ENCODE results near the gene EZH1.
A peak's percentile ranks its signal among the peaks of the same experiment; 100 is the strongest.
"Not testable (repeated sequence)": the region's sequence is repeated elsewhere in the genome, so short reads cannot be mapped to it uniquely, and the experiment has no call there.

EZH1 gene

DNA sequence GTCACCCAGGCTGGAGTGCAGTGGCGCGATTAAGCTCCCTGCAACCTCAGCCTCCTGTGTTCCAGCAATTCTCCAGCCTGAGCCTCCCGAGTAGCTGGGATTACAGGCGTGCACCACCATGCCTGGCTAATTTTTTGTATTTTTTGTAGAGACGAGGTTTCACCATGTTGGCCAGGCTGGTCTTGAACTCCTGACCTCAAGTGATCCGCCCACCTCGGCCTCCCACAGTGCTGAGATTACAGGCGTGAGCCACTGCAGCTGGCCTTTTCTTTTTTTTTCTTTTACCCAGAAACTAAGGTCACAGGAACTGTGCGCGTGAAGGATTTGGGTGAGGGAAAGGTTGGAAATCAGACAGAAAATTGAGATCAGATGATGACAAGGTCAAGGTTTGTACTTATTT, 25.1 kb upstream of the EZH1 start:
- not testable (repeated sequence) for DNase-seq

DNA sequence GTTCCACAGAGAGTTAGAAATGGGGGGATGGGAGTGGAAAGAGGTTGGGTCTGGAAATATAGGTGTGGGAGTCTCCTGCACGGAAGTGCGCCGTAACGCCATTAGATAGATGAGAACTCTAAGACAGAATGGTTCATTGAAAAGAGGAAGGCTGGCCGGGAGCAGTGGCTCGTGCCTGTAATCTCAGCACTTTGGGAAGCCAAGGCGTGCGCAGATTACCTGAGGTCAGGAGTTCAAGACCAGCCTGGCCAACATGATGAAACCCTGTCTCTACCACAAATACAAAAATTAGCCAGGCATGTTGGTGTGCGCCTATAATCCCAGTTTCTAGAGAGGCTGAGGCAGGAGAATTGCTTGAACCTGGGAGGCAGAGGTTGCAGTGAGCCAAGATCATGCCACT, 23.2 kb upstream of the EZH1 start:
- not testable (repeated sequence) for DNase-seq

DNA sequence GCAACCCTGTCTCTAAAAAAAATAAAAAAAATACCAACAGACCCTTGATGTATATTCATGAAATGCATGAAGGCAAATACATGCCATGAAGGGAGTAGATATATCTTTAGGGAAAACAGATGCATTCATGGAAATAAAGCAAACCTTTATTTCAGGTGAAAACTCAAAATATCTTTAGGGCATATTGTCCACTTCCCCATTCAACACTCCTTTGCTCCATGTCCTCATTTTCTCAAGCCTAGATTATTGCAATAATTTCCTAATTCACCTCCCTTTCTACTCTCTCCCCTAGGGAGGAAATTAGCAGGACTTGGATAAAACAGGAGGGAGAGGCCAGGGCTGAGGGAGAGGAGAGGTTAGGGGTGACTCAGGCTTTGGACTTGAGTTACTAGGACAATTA, 22.7 kb upstream of the EZH1 start:
- DNase-seq: no peak

DNA sequence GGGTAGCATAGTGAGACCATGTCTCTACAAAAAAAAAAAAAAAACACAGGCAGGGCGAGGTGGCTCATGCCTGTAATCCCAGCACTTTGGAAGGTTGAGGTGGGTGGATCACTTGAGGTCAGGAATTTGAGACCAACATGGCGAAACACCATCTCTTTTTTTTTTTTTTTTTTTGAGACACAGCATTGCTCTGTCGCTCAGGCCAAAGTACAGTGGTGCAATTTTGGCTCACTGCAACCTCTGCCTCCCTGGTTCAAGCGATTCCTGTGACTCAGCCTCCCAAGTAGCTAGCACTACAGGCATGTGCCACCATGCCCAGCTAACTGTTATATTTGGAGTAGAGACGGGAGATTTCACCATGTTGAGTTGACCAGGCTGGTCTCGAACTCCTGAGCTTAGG, 21.3 kb upstream of the EZH1 start:
- DNase-seq: no peak

DNA sequence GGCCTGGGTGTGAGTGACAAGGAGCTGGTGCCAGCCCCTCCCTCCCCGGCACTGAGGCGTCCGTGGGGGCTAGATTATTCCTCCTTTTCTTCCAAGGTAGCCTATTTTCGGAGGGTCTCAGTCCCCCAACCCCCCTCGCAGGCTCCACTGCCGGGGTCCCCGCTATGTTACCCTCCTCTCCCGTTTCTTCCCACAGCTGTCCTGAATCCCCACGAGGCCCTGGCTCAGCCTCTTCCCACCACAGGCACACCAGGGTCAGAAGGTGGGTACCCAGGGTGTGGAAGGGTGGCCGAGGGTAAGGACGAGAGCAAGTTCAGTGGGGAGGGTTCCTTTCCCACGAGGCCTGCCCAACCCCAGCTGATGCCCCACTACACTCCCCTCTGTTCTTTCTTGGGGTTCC, 16.8 kb upstream of the EZH1 start:
- DNase-seq: no peak

DNA sequence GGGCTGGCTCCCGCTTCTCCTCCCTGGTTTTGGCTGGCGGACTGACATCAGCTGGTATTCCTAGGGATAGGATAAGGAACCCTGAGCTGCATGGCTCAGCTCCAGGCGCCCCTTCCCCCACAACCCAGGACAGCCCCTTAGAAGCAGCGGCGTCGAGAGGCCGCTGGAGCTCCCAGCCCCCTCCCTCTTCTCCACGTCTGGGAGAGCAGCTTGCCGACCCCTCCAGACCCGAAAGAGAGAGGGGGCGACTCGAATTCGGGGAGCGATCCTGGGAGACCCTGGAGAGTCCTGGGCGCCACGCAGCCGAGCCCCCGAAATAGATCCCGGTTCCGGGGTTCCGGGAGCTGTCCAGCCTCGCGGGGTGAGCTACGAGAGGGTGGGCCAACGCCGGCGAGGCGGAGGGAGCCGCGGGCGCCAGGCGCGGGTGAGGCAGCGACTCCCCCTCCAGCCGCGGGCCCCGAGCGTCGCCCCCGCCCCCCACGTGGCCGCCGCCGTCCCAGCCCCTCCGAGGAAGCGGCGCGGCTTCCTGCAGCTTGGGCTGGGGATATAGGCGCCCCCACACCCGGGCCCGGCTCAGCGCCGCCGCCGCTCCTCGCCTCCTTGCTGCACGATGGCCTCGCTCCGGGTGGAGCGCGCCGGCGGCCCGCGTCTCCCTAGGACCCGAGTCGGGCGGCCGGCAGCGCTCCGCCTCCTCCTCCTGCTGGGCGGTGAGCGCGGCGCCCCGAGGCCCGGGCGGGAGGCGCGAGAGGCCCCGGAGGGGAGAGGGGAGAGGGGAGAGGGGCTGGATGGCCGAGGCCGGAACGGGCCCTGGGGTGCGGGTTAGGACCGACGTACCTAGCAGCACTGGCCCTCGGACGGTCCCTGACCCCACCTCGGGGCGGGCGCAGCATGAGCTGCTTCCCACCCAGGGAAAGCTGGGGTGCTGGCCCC, 16.1 kb upstream of the EZH1 start, which contains the start of gene RAMP2:
Gene RAMP2, plus strand, starts transcription at position 576 of the 930 bp plus-strand sequence. Its CDS starts 35 bp downstream, at position 611.
- peak in 1 of 4 experiments; percentile 18 for DNase-seq

DNA sequence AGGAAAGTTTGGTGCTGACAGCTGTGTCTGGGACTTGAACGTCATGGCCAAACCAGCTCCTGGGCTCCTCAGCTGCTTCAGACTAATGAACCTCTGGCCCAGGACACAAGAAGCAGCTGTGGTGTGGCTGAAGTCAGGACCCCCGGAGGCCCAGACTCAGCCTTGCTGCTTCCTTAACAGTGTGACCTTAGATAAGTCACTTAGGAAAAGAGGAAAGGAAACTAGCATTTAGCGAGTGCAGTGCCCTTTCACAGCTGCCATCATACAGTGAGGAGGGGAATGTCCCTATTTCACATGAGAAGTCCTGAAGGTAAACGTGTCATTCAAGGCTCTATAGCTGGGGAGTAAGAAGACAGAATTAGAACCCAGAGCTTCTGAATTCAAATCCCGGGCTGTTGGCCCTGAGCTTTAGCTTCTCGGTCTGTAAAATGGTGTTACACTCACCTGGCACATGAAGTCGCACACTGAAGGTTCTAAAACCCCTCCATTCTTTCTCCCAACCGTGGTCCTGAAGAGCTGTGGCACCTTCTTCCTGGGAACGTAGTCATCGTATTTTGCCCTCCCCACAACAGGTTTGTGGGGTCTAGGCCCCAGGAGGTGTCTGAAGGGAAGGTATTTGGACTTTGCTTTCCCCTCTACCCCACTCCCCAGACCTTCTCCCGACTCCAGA, 15.3 kb upstream of the EZH1 start:
- DNase-seq: no peak

DNA sequence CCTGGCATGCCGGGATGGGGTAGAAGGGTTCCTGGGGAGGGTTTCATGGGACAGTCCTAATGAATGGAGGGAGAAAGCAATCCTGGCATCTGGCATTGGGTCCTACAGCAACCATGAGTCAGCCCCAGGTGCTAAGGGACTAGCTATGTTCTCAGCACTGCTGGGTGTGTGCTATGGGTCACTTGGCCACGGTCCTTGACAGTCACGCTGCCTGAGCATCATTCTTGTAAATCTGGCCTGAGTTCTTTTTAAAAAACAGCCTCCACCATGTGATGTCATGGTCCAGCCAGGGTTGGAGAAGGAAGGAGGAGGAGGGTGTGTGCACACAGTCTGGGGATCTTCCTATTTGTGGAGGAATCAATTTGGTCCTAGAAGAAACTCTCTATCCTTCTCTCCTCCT, 9.9 kb upstream of the EZH1 start:
- no peak for DNase-seq

DNA sequence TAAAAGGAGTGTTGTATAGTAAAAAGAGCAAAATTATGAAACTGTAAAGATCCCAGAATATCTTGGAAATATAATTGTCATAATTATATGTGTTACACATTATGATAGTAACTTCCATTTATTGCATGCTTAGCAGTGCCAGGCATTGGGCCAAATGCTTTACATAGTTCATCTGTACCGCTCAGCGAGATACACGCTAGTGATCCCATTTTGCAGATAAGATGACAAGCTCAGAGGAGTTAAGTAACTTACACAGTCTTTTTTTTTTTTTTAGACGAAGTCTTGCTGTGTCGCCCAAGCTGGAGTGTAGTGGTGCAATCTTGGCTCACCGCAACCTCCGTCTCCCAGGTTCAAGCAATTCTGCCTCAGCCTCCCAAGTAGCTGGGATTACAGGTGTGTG, 6.8 kb upstream of the EZH1 start:
- DNase-seq: no peak

DNA sequence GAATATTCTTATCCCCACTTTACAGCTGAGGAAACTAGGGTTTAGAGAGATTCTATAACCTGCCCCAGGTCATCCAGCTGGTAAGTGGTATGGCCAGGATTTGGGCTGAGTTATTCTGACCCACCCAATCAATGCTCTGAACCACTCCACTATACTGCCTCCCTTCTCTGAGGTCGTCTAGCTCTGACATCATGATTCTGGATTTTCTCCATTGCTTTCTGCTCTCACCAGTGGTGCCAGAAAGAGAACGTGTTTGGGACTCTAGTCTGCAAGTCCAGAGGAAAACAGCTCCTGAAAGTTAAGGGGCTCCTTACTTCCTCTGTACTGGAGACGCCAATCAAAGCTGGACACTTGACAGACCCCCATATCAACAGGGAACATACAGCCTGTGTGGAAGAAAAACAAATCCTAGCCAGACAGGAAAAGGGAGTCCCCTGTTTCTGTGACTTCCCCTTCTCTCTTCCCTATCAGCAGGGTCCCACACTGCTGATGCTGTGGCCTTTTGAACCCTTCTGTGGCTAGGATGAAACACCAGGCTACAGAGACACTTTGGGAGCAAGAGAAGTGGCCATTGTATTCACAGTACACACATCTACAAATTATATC, 6.0 kb upstream of the EZH1 start:
- no peak for DNase-seq

DNA sequence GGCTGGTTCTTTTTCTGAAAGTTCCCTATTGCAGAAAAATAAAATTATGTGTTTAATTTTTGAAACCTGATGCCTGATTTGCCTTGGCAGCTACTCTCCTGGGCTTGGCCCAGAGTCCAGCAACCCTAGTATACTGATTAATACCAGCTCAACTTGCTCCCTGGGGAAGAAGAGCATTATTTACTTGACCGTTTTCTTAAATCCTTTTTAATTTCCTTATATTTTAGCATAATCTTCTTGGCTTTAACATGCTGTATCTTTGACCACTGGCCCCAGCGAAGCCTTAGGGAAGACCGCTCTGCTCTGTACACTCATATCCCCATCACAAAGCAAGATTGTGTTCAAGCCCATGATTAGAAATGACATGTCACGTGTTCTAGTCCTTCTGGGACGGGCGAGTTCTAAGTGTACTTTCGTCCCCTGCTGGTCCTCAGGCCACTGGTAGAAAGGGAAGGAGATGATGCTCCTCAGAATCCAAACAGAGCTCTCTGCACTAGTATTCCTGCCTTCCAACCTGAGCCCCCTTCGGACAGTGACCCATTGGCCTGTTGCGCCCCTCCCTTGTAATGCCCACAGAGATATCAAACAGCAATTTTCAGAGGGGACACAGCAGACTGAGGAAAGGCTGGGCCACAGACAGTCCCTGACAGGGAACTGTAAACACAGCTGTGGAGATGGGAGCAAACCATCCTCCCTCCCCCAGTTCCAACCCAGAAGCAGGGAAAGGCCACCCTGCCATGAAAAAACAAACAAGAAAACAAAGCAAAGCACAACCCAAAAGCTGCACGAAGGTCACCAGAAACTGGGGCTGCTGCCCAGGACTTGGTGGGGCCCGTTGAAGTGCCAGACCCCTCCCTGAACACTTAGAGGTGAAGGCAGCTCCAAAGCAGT, 4.3 kb upstream of the EZH1 start:
- no peak for DNase-seq

DNA sequence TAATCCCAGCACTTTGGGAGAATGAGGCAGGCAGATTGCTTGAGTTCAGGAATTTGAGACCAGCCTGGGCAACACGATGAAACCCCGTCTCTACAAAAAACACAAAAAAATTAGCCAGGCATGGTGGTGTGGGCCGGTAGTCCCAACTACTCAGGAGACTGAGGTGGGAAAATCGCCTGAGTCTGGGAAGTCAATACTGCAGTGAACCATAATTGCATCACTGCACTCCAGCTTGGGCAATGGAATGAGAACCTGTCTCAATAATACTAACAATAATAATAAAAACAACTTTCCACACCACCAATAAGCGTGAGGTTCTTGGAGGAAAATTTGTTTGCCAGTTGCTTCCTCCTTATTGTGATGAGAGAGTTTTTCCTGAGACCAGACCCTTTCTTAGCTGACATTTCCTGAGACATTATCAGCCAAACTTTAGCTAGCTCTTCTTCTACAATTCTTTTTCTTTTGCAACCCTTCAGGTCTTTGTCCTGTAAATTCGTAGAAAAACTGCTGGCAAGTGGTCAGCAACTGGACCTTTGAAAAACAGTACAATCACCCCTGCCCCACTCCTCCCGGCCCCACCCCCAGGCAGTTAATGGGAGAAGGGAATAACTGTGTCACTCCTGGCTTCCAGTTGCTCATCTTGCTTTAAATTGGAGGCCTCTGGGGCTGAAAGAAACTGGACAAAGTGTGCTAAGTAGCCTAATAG, 3.5 kb upstream of the EZH1 start:
- no peak for DNase-seq

DNA sequence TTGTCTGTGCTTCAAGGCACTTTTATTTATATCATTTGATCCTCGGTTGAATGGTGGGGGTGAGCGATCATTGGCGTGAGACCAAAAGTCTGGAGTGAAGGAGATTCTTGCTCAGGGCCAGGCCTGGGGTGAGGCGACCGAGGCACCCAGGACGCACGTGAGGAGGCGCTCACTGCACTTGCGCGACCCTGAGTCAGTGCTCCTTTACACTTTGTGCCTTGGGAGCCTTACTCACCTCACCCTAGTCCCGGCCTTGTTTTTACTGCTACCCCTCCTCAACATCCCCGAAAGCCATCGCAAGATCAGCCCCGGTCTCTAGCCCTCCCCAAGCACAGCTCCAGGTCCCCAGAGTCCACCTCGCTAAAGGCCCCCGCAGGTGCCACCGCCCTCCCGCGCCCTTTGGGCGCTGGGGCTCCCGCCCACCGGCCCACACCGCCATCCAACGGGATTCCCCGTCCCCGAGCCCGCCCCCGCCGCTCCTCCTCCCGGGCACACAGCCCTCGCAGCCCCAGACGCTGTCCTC, 496 bp downstream of the EZH1 start:
- DNase-seq: peak; percentile 40 to 64 (median 54)

DNA sequence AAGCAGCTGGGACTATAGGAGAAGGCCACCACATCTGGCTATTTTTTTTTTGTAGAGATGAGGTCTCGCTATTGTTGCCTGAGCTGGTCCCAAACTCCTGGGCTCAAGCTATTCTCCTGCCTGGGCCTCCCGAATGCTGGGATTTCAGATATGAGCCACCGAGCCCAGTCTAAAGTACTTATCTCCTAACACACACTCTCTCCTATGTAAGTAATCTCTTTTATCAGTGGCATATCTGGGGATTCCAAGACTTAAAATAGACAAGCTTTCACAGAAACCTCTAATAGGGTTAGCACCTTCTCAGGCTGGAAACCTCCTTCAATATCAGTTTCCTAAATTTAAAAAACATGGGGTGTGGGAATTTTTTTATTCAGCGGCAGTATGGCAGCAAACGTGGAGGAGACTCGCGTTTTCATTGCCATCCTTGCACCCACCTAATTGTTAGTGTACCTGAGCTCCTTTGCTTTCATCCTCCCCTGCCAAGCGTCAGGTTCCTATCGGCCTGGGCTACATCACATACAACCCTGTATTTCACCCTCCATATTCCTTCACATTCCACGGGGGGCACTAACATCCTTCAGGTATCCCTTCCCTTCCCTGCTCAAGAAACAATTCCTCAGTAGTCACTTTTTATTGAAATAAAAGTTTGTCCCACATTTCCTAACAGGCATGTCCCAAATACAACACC, 1.1 kb downstream of the EZH1 start:
- no peak for DNase-seq

DNA sequence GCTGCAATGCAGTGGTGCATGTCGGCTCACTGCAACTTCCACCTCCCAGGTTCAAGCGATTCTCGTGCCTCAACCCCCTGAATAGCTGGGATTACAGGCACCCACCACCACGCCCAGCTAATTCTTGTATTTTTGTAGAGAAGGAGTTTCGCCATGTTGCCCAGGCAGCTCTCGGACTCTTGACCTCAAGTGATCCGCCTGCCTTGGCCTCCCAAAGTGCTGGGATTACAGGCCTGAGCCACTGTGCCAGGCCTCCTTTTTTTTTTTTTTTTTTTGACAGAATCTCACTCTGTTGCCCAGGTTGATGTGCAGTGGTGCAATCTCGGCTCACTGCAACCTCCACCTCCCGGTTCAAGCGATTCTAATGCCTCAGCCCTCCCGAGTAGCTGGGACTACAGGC, 1.9 kb downstream of the EZH1 start:
- DNase-seq: not testable (repeated sequence)

DNA sequence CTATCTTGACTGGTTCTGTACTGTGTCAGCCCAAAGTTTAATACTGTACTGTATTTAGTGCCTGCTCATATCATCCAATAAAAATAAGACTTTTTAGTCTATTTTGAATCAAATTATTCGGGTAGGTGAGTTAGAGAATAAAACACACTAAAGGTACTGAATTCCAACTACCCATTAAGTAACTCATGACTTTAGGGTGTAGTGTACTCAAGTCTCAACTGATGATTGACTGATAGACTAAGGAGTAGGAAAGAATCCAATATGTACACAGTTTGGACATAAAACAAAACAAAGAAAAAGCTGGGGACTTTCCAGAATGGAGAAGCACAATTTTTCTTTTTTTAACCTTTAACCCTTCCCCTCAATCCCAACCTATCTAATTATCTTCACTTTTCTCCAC, 4.1 kb downstream of the EZH1 start:
- no peak for DNase-seq

DNA sequence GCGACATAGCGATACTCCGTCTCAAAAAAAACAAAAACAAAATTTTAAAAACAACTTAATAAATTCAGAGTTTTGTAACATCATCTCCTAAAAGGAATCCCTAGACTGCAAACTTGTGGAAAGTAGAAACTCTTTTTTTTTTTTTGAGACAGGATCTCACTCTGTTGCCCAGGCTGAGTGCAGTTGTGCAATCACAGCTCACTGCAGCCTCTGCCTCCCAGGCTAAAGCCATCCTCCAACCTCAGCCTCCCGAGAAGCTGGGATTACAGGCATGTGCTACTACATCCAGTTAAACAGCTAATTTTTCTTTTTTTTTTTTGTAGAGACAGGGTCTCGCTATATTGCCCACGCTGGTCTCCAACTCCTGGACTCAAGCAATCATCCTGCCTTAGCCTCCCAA, 19.7 kb downstream of the EZH1 start:
- DNase-seq: no peak

DNA sequence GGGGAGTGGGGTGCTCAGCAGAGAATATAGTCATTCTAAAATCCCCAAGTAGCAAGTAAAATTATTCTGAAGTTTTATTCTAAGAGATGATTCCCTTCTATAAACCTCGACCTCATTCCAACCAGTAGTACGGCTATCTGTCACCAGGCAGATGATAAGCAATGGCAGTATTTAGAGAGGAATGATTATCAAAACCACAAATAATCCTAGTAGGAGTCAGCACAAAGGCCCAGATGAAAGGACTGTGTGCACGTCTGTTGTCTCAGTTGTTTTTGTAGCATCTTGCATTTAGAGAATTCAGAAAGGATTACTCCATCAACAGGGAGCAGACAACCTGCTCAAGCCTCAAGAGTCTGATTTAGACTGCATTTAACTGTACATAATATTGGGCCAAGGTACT, 21.2 kb downstream of the EZH1 start:
- DNase-seq: no peak

DNA sequence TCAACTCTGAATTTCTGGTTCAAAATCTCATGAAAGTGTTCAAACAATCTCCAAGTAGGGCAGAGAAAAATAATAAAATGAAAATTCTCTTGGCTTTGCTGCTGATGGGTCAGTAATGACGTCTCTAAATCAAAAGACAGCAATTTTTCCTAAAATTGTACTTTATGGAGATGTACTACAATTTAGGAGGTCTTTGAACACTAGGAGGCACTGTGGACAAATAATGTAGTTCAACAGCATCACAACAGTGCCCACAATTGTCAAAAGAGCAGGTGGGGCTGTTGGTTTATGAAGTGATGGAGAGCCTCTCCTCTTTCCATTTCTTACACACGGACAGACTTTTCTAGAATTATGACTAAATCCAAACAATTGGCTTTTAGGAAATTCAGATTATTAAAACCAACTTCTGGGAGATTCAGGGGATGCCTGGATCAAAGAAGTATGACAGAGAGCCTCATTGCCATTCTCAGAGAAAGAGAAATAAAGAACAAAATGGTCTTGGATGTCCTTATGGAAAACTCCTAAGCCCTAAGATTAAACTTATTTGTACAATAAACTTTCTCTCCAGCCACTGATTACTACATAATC, 23.8 kb downstream of the EZH1 start:
- DNase-seq: no peak

DNA sequence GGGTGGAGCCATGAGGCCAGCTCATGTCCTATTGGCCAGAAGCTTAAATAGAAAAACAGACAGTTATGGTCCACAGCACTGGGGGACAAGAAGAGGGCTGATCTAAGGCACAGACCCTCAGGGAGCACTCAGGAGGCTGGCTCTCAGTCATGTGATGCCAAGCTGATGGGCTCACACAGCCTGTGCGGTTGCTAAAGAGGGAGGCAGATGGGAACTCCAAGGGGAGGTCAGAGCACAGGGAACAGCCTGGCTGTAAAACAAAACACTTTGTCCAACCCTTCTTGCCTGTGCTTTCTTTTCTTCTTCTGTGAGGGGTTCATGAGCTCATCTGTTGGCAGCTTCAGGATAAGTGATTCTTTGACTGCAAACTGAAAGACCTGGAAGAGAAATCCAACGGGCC, 35.3 kb downstream of the EZH1 start:
- no peak for DNase-seq

DNA sequence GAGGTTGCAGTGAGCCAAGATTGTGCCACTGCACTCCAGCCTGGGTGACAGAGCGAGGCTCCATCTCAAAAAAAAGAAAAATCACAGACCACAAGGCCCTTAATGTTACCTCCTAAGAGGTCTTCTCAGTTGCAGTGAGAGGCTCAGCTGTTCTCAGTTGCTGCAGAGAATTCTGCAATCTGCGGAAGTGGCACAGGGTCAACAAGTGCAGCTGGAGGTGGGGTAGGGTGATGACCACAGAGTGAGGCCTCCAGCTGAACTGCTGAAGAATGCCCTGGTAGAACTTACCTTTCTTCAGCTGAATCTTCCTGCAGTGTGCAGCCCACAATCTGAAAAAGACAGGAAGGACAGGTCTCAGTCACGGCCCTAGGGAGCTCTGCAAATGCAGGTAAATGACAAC, 36.3 kb downstream of the EZH1 start:
- no peak for DNase-seq
